Glomerular visceral epithelial cell (primary cell): ENCODE data around the gene SNX2.
"Not testable (repeated sequence)": the region's sequence is repeated elsewhere in the genome, so short reads cannot be mapped to it uniquely, and the experiment has no call there.

Experiments used
- DNase-seq: peaks from one replicate; pipeline ENCODE4 v3.0.0-alpha.2; 2016; ENCODE audit errors: extremely low spot score

Gene SNX2, protein sequence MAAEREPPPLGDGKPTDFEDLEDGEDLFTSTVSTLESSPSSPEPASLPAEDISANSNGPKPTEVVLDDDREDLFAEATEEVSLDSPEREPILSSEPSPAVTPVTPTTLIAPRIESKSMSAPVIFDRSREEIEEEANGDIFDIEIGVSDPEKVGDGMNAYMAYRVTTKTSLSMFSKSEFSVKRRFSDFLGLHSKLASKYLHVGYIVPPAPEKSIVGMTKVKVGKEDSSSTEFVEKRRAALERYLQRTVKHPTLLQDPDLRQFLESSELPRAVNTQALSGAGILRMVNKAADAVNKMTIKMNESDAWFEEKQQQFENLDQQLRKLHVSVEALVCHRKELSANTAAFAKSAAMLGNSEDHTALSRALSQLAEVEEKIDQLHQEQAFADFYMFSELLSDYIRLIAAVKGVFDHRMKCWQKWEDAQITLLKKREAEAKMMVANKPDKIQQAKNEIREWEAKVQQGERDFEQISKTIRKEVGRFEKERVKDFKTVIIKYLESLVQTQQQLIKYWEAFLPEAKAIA

DNA sequence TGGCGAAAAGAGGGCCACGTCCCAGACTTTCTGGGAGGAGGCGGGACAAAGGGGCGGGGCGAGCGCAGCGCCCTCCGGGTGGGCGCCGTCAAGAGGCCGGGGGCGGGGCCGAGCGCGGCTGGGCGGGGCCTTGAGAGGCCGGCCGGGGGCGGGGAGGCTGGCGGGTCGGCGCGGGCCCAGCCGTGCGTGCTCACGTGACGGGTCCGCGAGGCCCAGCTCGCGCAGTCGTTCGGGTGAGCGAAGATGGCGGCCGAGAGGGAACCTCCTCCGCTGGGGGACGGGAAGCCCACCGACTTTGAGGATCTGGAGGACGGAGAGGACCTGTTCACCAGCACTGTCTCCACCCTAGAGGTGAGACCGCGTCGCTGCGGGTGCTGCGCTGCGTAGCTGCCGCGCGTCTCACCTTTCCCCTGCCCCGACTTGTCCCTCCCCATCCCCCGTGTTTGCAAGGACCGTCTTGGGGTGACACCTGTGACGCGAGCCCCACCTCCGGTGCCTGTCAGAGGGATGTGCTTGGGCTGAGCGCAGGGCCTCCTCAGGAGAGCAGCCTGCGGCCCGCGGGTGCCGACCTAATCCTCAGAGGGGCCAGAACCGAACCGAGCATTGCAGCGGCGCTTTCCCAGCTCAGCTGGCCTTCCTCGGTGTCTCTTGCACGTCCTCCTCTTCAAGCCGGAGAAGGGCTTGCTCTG lies at the start of gene SNX2:
SNX2 (plus strand) TSS at position 220 of the 689 bp plus-strand sequence; CDS start at position 244, 24 bp downstream.
- peak; percentile 90 for DNase-seq

DNA sequence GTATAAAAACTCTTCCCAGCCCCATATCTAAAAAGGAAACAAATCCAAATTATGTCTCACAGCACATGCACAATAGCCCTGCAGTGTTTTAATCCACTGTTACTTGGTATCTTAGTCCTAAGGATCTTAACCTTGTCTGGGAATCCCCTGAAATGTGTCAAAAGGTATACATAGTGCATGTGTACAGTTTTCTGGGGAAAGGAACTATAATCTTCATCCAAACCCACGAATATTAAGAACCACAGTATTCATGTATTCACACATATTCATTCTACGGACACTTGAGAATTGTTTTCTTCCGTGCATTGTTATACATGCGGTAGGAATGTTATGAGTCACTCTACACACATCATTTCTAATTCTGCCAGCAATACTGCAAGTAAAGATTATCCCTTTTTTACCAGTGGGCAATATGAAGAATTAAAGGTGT lies 47.8 kb upstream of the SNX2 start:
- peak; percentile 49 for DNase-seq

DNA sequence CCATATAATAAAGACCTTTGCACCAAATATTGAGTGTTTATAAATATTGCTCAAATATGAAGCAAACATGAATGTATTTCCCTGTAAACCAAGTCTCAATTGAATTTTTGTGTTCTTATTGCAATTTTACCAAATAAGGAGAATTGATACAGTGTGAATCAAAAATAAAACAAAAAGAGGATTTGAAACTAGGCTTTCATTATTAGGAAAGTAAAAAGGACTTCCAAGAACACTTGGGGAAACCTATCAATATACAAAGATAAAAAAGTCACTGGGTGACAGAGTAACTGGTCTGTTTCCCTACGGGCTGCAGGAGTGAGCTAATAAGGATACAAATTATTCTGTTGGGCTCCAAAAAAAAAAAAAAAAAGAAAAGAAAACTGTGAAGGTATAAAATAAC lies 44.8 kb upstream of the SNX2 start:
- no peak for DNase-seq

DNA sequence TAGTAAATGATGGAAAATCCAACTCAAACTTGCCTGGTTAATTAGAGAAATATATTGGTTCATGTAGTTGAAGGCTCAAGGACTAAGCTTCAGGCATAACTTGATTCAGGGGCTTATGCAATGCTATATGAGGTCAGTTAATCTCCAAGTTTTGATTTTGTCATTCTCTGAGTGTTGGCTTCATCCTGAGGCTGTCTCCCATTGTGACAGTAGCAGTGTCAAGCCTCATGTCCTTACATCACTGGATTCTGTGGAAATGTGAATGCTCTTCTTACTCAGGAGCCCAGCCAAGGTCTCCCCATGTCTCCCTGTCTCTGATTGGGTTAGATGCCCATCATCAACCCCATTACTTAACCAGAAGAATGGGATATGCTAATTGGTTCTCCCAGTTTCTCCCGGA lies 44.4 kb upstream of the SNX2 start:
- no peak for DNase-seq

DNA sequence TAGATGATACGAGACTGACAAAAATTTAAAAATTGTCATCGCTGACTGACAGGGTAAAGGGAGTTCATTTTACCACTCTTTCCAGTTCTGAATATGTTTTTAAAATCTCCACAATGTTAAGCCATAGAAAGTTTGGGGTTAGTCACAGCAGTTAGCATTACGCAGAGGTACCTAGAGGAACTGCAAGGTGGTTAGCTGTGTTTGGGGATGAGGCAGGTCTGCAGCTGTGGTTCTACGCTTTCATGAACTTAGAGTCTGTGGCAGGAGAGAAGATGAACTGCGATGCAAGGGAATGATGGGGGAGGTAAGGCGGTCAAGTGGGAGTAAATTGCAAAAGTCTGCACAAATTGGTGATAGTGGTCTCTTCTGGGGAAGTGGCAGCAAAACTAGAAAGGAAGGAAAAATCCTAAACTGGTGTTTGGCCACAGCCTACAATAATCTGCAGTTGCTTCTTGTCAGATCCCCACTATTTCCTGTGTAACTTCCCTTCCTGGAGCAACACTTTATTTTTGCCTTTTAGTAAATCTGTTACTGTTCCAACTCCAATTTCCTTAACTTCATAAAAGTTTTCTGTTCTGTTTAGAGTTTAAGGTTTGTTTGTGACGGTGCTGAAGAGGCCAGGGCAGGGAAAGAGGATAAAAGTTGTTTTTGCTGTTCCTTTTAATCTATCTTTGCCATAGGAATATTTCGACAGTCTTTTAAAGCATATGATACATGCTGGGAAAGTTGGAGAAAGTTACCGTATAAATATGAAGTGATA lies 38.6 kb upstream of the SNX2 start:
- DNase-seq, result no peak

DNA sequence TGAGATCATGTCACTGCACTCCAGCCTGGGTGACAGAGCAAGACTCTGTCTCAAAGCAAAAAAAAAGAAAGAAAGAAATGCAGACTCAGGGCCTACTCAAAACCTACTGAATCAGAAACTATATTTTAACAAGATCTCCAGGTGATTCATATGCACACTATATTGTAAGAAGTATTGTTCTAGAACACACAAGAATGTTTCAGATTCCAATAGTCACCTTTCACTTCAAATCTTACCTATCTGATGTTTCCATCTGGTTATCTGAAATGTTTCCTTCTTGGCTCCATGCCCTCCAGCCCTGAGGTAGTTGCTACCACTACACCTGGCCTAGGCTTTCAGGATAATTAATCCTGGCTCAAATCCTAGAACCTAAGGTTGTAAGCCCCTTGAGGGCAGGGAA lies 36.8 kb upstream of the SNX2 start:
- DNase-seq, result no peak

DNA sequence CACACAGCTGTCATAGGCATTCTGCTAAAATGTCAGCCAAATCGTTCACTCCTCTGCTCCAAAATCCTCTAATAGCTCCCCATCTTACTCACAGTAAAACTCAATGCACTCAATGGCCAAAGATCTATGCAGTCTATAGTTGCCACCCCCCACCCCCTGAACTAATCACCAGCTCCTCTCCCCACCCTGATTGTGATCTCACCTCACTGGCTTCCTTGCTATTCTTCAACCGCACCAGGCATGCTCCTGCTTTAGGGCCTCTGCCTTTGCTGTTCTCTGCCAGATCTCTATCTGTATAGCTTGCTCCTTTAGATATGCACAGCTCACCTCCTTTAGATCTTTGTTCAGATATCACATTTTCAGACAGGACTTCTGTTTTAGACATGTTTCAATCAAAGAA lies 33.2 kb upstream of the SNX2 start:
- DNase-seq, result peak; percentile 6

DNA sequence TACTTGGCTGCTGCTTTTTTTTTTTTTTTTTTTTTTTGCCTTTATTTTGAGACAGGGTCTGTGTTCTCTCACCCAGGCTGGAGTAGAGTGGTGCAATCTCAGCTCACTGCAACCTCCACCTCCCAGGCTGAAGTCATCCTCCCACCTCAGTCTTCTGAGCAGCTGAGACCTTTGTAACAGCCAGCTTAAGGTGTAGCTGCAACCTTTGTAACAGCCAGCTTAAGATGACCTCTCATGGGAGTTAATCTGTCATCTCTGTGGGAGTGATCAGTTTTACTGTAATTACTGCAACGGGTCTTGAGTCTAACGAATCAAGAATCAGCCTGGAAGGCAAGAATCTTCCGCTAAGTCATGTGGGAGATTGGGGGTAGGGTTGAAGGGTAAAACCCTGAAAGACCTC lies 31.6 kb upstream of the SNX2 start:
- no peak for DNase-seq

DNA sequence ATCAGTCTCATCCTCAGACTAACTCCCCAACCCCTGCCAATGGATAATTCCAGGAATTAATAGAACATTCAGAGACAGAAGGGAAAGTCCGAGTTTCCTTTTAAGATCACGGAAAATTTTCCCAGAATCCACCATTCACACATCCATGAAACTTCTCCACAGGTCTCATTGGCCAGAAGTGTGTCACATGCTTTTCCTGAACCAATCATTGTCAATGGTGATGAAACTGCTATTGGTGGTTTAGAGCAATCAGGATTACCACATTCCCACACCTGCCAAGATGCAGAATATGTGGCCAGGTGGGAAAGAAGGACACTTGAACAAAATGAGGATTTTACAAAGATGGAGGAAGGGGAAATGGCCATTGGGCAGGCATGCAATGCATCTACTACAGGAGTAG lies 29.3 kb upstream of the SNX2 start:
- DNase-seq, result no peak

DNA sequence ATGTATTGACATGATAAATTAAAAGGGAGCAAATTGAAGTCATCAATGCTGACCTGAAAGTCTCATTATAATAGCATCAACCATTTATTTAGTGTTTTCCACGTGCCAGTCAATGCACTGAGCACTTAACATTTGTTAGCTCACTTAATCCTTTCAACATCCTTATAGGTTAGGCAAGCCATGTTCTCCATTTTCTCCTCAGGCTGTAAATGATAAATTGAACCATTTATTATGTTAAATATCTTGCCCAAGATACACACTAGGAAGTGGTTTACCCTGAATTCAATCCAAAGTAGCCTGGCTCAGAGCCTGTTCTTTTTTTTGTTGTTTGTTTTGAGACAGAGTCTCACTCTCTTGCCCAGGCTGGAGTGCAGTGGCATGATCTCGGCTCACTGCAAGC lies 25.0 kb upstream of the SNX2 start:
- DNase-seq, result no peak

DNA sequence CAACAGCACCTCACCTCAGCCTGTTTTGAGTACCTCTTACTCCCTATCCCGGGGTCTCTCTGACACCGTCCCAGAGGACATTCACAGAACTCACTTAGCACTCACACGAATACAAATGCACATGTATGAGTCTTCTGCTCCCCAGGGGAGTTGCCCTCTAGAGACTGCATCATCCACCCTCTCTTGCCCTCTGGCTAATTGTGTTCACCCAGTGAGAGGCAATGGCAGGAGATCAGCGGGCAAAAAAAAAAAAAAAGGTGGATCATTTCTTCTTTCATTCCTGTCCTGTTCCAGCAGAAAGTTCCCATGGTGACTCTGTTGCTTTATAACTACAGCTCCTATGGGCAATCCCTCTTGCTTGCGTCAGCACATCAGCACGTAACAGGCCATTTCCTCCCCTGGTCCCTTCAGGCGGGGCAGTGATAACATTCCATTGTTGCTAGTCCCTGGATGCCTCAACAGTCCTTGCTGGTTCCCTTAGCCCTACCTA lies 23.5 kb upstream of the SNX2 start:
- DNase-seq, result peak; percentile 25

DNA sequence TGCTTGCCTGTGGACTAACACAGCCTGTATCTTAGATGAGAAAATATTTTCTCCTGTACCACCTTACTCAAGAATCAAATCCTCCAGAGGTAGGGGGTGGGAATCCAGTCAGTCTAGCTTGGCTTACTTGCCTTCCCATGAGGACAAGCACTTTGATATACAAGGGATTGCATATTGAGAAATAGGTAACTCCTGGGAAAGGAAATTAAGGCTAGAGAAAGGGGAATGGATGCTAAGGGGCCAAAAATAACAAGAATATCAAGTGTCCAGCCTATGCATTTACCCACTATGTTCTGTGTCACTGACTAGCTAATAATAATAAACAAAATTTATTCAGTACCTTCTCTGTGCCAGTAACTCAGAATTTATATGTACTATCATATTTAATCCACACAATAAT lies 21.4 kb upstream of the SNX2 start:
- no peak for DNase-seq

DNA sequence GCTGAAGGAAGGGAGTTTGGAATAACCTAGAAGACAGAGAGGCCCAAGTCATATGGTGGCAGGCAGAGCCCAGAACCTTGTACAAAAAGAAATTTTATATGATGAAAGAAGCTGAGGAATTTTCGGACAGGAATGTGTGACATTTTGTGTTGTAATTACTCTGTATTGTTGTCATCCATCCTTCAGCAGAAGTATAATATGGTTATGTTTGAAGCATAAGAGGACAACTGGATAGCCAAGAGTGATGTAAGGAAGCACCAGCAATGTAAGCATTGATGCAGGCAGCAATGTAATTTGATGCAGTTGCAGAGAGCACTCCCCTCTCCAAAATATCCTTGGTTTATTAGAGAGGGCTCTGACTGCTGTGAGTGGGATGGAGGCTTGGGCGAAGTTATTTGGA lies 19.1 kb upstream of the SNX2 start:
- no peak for DNase-seq

DNA sequence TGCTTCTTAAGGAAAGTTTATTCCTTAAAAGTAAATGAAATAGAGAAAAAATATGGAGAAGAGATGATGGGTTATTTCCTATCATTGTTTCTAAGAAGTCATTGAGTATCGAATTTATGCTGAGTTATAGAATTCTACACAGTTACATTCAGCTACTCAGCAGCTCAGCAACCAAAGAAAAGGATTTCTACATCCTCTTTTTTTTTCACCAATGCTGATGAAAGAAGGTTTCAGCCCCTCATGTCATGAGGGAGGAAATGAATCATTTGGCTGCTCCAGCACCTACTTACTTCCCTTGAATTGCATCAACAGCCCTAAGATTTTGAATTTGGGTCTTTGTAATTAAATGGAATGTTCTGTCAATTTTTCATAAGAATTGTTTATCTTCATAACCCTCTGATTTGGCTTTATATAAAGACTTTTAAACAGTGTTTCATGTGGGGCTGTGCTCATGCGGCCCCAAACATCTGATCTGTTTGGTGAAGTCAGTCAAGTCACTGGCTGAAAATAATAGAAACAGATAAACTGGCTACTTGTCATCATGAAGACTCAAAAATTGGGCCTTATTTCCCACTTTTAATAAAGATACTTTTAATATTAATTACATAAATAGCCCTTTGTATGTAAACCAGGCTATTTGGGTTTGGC lies 18.5 kb upstream of the SNX2 start:
- peak; percentile 12 for DNase-seq

DNA sequence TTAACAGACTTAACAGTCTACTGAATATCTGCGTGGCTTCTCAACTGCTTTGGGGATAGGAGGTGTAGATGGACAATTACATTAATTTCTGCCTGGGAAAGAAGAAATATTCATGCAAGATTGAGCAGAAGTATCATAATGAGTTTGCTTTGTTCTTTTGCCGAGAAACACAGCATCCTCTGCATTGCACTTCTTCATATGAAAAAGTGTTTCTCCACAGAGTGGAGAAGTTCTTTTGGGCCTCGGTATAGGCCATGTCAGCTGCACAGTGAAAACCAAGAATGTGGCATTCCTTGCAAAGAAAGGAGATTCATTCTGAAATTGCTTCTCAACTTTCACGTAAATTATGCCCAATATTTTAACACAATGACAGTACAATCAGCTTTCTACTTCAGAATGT lies 17.6 kb upstream of the SNX2 start:
- no peak for DNase-seq

DNA sequence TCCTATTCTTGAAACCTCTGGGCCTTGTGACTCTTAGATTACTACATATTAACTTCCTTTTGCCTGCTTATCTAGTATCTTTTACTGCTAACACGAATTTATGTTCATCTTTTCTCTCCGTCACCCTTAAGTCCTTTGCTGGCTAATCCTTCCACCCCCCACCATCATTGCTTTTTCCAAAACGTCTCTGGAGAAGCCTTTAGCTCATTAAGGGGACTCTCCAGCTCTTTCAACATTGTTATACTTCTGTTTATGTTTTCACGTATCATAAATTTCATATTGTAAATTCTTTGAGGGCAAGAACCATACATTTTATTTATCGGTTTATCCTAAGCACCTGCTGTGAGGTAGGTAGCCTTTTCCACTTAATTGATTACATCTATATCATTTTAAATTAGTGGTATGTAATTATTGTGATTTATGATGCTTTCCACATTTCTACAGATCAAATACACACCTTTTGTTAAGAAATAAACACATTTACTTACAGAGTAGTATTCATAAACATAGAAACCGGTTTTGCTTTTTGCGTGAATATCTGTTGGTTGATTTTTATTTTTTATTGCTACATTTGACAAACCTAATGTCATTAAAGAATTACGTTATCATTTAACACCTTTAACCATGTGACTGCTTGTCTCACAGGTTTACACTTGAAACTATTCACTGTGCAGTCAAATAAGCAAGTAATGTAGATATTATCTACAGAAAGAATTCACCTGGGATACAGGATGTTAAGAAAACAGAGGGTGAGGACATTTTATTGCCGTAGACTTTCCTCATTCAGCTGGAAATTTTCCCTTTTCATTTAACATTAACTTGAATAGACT lies 15.4 kb upstream of the SNX2 start:
- no peak for DNase-seq

DNA sequence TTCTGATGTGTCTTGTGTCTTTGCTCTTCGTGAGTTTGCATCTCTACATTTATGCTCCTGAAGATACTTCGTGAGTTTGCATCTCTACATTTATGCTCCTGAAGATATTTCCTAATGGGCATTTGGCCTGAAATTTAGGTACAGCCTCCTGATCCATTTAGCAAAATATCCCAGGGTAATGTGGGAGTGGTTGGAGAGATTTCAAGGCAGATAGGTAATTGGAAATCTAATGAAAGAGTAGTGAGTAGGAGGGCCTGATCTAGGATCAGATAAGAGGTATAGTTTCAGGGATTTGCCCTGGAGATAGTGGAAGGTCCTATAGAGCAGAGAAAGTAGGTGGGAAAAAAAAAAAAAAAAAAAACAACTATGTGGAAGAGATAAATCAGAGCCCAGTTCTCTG lies 14.6 kb upstream of the SNX2 start:
- DNase-seq, result no peak

DNA sequence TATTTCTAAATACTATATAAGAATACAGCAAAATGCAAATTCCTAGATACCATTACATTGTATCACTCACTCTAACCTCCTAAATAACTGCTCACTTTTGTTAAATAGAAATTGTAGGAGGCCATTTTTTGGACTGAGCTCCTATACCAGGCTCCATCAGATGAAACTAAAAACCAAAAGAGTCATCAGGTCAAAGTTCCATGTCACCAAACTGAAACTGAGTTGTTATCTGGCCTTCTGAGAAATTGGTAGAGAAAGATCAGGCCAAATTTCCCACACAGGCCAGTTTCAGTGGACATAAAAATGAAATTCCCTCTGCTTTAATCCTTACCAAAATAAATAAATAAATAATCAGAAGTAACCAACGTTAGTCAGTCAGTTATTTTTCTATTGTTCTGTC lies 13.8 kb upstream of the SNX2 start:
- no peak for DNase-seq

DNA sequence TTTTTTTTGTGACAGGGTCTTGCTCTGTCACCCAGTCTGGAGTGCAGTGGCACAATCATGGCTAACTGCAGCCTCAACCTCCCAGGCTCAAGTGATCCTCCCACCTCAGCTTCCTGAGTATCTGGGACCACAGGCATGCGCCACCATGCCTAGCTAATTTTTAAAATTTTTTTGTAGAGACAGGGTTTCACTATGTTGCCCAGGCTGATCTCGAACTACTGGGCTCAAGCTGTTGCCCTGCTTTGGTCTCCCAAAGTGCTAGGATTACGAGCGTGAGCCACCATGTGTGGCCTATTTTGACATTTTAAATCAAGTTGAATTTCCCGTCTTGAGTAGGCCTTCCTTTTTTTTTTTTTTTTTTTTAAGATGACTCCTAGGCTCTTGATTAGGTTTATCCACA lies 13.0 kb upstream of the SNX2 start:
- DNase-seq, result not testable (repeated sequence)

DNA sequence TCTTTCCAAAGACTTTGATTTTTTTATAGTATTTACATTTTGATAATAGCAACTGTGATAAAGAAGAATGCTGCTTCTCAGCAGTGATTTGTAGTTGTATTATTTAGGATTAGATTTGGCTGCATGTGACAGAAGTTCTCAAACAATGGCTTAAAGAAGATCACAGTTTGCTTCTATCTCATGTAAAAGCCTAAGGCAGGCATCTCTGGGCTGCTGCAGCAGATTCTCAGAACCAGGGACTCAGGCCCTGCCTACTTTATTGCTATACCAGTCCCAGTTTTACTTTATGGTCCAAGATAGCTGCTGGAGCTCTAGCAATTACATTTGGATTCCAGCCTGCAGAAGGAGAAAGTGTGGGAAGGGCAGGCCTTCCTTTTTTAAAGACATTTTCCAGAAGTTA lies 8.8 kb upstream of the SNX2 start:
- no peak for DNase-seq

DNA sequence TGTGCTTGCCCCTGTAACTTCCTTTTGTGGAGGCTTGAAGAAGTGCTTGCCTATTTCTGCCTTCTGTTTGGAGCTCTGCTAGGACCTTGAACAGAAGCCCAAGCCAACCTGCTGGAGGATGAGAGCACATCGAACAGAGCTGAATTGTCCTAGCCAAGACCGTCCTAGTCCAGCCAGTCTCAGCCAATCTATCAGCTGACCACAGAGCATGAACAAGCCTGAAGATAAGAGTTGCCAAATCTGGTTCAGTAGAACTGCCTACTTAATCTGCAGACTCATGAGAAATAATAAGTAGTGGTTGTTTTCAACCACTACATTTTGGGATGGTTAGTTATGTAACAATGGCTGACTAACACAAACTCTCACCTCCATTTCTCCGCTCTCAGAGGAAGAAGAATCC lies 4.4 kb upstream of the SNX2 start:
- DNase-seq, result no peak
